SU-DHL-6 (cell line): ENCODE results near the gene LAYN.

ENCODE experiments used
- CTCF ChIP-seq: fragments of 200-600 bp; sonication (generic); IDR thresholded peaks from one replicate; pipeline ENCODE4 v1.5.1; 2017; ENCODE audit warnings: antibody characterized with exemption, mild to moderate bottlenecking, low read length, moderate library complexity; ENCODE audit not compliant: insufficient read depth, poor library complexity, severe bottlenecking
- EZH2phosphoT487 ChIP-seq: fragments of 200-600 bp; sonication (generic), shearing (Covaris generic); conservative IDR thresholded peaks from 2 replicates; pipeline ENCODE4 v1.6.1; 2018; ENCODE audit warnings: mild to moderate bottlenecking, antibody characterized with exemption, low read length, moderate library complexity, mixed read lengths

GRCh38 chr11:111549869-111550203, 9.3 kb downstream of the LAYN start:
- TF ChIP-seq CTCF (no peak), EZH2phosphoT487 (no peak)
